Astrocyte of the cerebellum (primary cell): ENCODE data around the gene DDX10.

Source experiments
- DNase-seq: peaks from one replicate; pipeline ENCODE4 v3.0.0-alpha.2; 2011; ENCODE audit warnings: low read depth
- H3K4me3 ChIP-seq: 2 replicates; pipeline ENCODE4 v1.5.1; 2011; ENCODE audit warnings: mild to moderate bottlenecking, low read depth, low read length, moderate library complexity
- CTCF ChIP-seq: IDR thresholded peaks from 2 replicates; pipeline ENCODE4 v1.5.1; 2012; ENCODE audit warnings: low read length, low read depth, moderate library complexity, mild to moderate bottlenecking; ENCODE audit errors: missing control alignments
- in situ Hi-C: cut with HindIII; loops from 2 replicates; pipeline ENCODE4 v1.10.0; 2017; ENCODE audit warnings: low sequenced_read_pairs

Gene DDX10

GRCh38 chr11:108624196-108624925, 40.5 kb upstream of the DDX10 start:
- DNase-seq, result no peak
- no peak overlapping the region for H3K4me3 ChIP-seq
- in situ Hi-C loops, result no loop called here
- no peak for TF ChIP-seq CTCF

GRCh38 chr11:108628326-108628725, 36.5 kb upstream of the DDX10 start:
- in situ Hi-C loops, result no loop called here
- DNase-seq, result no peak
- no peak overlapping the region for H3K4me3 ChIP-seq
- TF ChIP-seq CTCF, result no peak

- in situ Hi-C loops, result no loop called here
- no peak for DNase-seq
- H3K4me3 ChIP-seq, result no peak overlapping the region
- no peak for TF ChIP-seq CTCF
These were observed 36.1 kb upstream of the DDX10 start for GRCh38 chr11:108628812-108629211.

GRCh38 chr11:108629274-108629673, 35.6 kb upstream of the DDX10 start:
- no peak for TF ChIP-seq CTCF

GRCh38 chr11:108632041-108632704, 32.7 kb upstream of the DDX10 start:
- no peak overlapping the region for H3K4me3 ChIP-seq
- TF ChIP-seq CTCF, result no peak
- DNase-seq, result no peak
- in situ Hi-C loops, result no loop called here

More at GRCh38 chr11:108629274-108629673, 35.6 kb upstream of the DDX10 start:
- DNase-seq, result no peak
- in situ Hi-C loops, result no loop called here
- H3K4me3 ChIP-seq, result no peak overlapping the region

GRCh38 chr11:108635106-108635505, 29.8 kb upstream of the DDX10 start:
- no peak overlapping the region for H3K4me3 ChIP-seq
- in situ Hi-C loops, result no loop called here
- TF ChIP-seq CTCF, result no peak
- DNase-seq, result no peak
